Posterior cingulate gyrus (tissue), 11 donors: Measurements from ENCODE around the gene CEP85L.
A peak's percentile ranks its signal among the peaks of the same experiment; 100 is the strongest.

Experiments
- DNase-seq, 10 donors: peaks; one replicate each; pipeline versions ENCODE4 v3.0.0 to v3.0.0-alpha.2; 2020 to 2021; ENCODE audit warnings: mixed read lengths in 3 of 10
- intact Hi-C: fragments of 100-400 bp; cut with DNase I; formaldehyde crosslinking; loops from one replicate; pipeline ENCODE4 v1.15.1; 2023

The CEP85L gene

GRCh38 chr6:118651282-118652050, at the start of gene CEP85L:
Gene CEP85L, minus strand, starts transcription at chr6:118651591. Its CDS starts 322 bp downstream, at chr6:118651269.
- peak; percentile 82 to 99 (median 92) for DNase-seq
- intact Hi-C loops: loop anchor here (2.0 to 10.0 kb wide), 3 partner anchors 56 to 243 kb away; partner anchors contain the start of gene ASF1A

GRCh38 chr6:118700531-118700930, 49.1 kb upstream of the CEP85L start:
- no peak for DNase-seq
- intact Hi-C loops: no loop called here

- intact Hi-C loops: no loop called here
- no peak for DNase-seq
Measured at GRCh38 chr6:118697554-118697953, 46.2 kb upstream of the CEP85L start.

GRCh38 chr6:118696271-118696670, 44.9 kb upstream of the CEP85L start:
- no peak for DNase-seq
- intact Hi-C loops: no loop called here

GRCh38 chr6:118693562-118693961, 42.2 kb upstream of the CEP85L start:
- intact Hi-C loops: no loop called here
- DNase-seq: no peak

GRCh38 chr6:118685823-118686449, 34.5 kb upstream of the CEP85L start:
- intact Hi-C loops: no loop called here
- no peak for DNase-seq

- intact Hi-C loops: no loop called here
Measured at GRCh38 chr6:118683881-118684872, 32.8 kb upstream of the CEP85L start.

GRCh38 chr6:118680452-118681095, 29.2 kb upstream of the CEP85L start:
- peak in 1 of 10 donors; percentile 10 for DNase-seq
- intact Hi-C loops: no loop called here

More at GRCh38 chr6:118683881-118684872, 32.8 kb upstream of the CEP85L start:
- no peak for DNase-seq

- intact Hi-C loops: no loop called here
Measured at GRCh38 chr6:118679327-118679901, 28.0 kb upstream of the CEP85L start.

GRCh38 chr6:118678866-118679265, 27.5 kb upstream of the CEP85L start:
- intact Hi-C loops: no loop called here
- no peak for DNase-seq

More at GRCh38 chr6:118679327-118679901, 28.0 kb upstream of the CEP85L start:
- DNase-seq: no peak

- no peak for DNase-seq
- intact Hi-C loops: no loop called here
Measured at GRCh38 chr6:118677193-118677592, 25.8 kb upstream of the CEP85L start.

GRCh38 chr6:118675225-118675624, 23.8 kb upstream of the CEP85L start:
- no peak for DNase-seq
- intact Hi-C loops: no loop called here

- intact Hi-C loops: no loop called here
- DNase-seq: no peak
Measured at GRCh38 chr6:118674772-118675171, 23.4 kb upstream of the CEP85L start.

- intact Hi-C loops: no loop called here
- DNase-seq: no peak
Measured at GRCh38 chr6:118672678-118673077, 21.3 kb upstream of the CEP85L start.

GRCh38 chr6:118669561-118669960, 18.2 kb upstream of the CEP85L start:
- DNase-seq: no peak
- intact Hi-C loops: no loop called here

- no peak for DNase-seq
- intact Hi-C loops: no loop called here
Measured at GRCh38 chr6:118668761-118669385, 17.5 kb upstream of the CEP85L start.

GRCh38 chr6:118667988-118668387, 16.6 kb upstream of the CEP85L start:
- intact Hi-C loops: no loop called here
- no peak for DNase-seq

GRCh38 chr6:118665011-118665410, 13.6 kb upstream of the CEP85L start:
- intact Hi-C loops: no loop called here
- DNase-seq: no peak
